Fibroblast of the aortic adventitia (primary cell): Measurements from ENCODE around the gene ALG10. TPM values are rescaled to one million over a fixed set of nuclear protein-coding genes. Genes with fewer than 3 reads are reported as not detected.
"Not testable (repeated sequence)": the region's sequence is repeated elsewhere in the genome, so short reads cannot be mapped to it uniquely, and the experiment has no call there.

Experiments used
- DNase-seq: peaks from one replicate; pipeline ENCODE4 v3.0.0-alpha.2; 2010; ENCODE audit warnings: low read depth
- H3K4me3 ChIP-seq: 2 replicates; pipeline ENCODE4 v1.5.1; 2011; ENCODE audit warnings: low read depth, mild to moderate bottlenecking, control low read depth, low read length, moderate library complexity
- total RNA-seq: library from RNA; depleted of rRNA; stranded (reverse); fragments of >200 nt; gene quantifications from 2 replicates; pipeline ENCODE4 v1.2.3, GENCODE V29; 2012; ENCODE audit warnings: low replicate concordance
- TF ChIP-seq, protein P1 (sequence below): IDR thresholded peaks from 2 replicates; pipeline ENCODE4 v1.5.1; 2011; ENCODE audit warnings: mild to moderate bottlenecking, low read length, control low read depth, inconsistent platforms; ENCODE audit not compliant: insufficient read depth

The ALG10 gene
- total RNA-seq, 1 donor: 16.8 TPM

DNA sequence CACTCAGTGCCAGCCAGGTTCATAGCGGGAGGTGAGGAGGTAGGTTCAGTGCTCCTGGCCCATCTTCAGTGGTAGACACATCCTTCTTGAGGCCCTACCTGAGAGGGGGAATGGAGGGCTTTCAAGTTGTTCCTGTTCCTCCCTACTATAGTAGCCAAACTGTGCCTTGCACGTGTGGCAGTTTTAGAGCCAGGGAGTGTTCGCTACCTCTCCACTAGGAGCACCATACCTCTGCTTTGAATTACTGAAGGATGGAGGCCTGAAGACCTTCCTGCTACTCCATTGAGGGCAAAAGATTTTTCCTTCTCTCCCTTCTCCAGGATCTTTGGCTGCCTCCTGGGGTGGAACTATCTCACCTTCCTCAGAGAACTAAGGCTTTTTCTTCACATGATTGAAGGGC is 5.9 kb upstream of the ALG10 start:
- TF ChIP-seq, protein P1, sequence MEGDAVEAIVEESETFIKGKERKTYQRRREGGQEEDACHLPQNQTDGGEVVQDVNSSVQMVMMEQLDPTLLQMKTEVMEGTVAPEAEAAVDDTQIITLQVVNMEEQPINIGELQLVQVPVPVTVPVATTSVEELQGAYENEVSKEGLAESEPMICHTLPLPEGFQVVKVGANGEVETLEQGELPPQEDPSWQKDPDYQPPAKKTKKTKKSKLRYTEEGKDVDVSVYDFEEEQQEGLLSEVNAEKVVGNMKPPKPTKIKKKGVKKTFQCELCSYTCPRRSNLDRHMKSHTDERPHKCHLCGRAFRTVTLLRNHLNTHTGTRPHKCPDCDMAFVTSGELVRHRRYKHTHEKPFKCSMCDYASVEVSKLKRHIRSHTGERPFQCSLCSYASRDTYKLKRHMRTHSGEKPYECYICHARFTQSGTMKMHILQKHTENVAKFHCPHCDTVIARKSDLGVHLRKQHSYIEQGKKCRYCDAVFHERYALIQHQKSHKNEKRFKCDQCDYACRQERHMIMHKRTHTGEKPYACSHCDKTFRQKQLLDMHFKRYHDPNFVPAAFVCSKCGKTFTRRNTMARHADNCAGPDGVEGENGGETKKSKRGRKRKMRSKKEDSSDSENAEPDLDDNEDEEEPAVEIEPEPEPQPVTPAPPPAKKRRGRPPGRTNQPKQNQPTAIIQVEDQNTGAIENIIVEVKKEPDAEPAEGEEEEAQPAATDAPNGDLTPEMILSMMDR: no peak
- no peak overlapping the region for H3K4me3 ChIP-seq
- no peak for DNase-seq

- TF ChIP-seq, protein P1: no peak
- no peak for DNase-seq
- H3K4me3 ChIP-seq: no peak overlapping the region
These were observed 1.2 kb upstream of the ALG10 start for GRCh38 chr12:34021071-34021470.

DNA sequence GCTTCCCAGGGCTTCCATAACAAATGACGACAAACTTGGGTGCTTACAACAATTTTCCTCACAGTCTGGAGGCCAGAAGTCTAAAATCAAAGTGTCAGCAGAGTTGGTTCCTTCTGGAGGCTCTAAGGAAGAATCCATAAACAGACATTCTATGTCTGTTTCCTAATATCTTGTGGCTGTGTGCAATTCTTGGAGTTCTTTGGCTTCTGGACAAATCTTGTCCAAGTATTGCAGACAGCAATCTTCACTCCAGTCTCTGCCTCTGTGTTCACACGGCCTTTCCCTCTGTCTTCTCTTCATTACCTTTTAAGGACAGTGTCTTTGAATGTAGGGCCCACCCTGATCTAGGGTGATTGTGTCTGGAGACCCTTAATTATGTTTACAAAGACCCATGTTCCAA is 5.4 kb downstream of the ALG10 start:
- DNase-seq: peak; percentile 2

GRCh38 chr12:34030591-34030990 is 8.3 kb downstream of the ALG10 start:
- DNase-seq: no peak
- H3K4me3 ChIP-seq: no peak overlapping the region
- TF ChIP-seq, protein P1: no peak

More for the DNA sequence above, 5.4 kb downstream of the ALG10 start:
- not testable (repeated sequence) for H3K4me3 ChIP-seq

DNA sequence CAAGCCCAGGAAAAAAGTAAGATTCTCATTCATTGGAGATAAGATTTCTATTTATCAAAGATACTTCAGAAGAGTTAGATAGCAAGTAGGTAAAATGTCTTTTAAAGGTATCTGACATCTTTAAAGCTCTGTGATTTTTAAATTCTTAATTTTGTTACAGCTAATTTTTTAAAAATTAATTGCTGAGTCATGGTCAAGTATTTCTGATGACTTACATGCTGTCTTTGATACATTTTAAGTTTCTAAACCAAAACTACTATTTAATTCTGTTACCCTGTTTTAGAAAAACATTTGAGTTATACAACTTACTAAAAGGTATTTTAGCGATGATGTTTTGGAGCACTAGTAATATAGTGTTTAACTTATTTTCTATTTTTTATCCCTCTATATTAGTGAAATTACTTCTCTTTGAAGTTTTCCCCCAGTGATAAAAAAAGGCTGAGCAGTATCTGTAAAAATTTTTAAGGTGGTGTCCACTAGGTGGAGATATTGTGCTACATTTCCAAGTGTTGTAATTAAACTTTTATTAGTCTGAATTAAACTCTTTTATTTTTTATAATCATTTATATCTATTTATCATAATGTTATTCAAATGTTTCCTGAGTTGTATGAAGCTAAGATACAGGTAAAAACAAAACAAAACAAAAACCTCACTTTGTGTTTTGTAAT is 11.5 kb downstream of the ALG10 start:
- H3K4me3 ChIP-seq: no peak overlapping the region
- TF ChIP-seq, protein P1: peak; percentile 60
- DNase-seq: peak; percentile 56

DNA sequence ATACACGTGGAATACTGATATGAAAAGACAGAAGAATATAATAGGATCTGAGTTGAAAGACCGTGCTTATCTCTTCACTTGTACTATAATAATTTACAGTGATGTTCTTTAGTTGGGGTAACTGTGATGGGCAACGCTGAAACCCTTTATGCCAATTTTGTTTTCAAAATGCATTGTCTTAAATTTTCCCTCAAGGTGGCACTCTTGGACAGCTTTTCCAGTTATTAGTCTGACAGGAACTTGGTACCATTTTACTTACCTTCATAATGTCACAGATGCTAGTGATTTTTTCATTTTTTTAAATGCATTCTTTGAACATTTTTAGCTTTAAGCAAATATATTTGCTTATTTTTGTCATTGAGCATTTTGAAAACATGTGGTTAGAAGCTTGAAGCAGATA is 16.1 kb downstream of the ALG10 start:
- H3K4me3 ChIP-seq: not testable (repeated sequence)
- peak; percentile 12 for DNase-seq

GRCh38 chr12:34046570-34046969 is 24.3 kb downstream of the ALG10 start:
- TF ChIP-seq, protein P1: no peak
- no peak for DNase-seq
- no peak overlapping the region for H3K4me3 ChIP-seq

GRCh38 chr12:34047855-34048254 is 25.6 kb downstream of the ALG10 start:
- H3K4me3 ChIP-seq, DNase-seq: not testable (repeated sequence)
